Mesothelial cell of epicardium (in vitro differentiated cells): ENCODE results near the gene MPIG6B. TPM values are rescaled to one million over a fixed set of nuclear protein-coding genes. Genes with fewer than 3 reads are reported as not detected.

Experiments
- DNase-seq, 2 experiments: peaks; one replicate each; pipeline ENCODE4 v3.0.0; 2021; ENCODE audit warnings: low spot score in 2 of 2; ENCODE audit not compliant: unreplicated experiment in 2 of 2
- H3K27ac Mint-ChIP-seq: 2 replicates; pipeline ENCODE4 v1.8.0; 2021; ENCODE audit warnings: mixed read lengths
- H3K27me3 Mint-ChIP-seq: 2 replicates; pipeline ENCODE4 v1.8.0; 2021; ENCODE audit warnings: low read depth, mixed read lengths
- H3K36me3 Mint-ChIP-seq: 2 replicates; pipeline ENCODE4 v1.8.0; 2021; ENCODE audit warnings: mixed read lengths
- H3K4me1 Mint-ChIP-seq: 2 replicates; pipeline ENCODE4 v1.8.0; 2021; ENCODE audit warnings: mixed read lengths
- H3K4me3 Mint-ChIP-seq: 2 replicates; pipeline ENCODE4 v1.8.0; 2021; ENCODE audit warnings: mild to moderate bottlenecking, moderate library complexity, mixed read lengths
- H3K9me3 Mint-ChIP-seq: 2 replicates; pipeline ENCODE4 v1.8.0; 2021; ENCODE audit warnings: mixed read lengths
- CTCF ChIP-seq: fragments of 200-600 bp; sonication (generic); IDR thresholded peaks from one replicate; pipeline ENCODE4 v1.5.0; 2021; ENCODE audit warnings: antibody characterized with exemption; ENCODE audit not compliant: unreplicated experiment
- total RNA-seq: library from RNA; stranded (reverse); gene quantifications from 3 replicates; pipeline ENCODE4 v1.2.1, GENCODE V29; 2021

MPIG6B gene
- total RNA-seq, 1 donor from 2014 or later, result 0.16 TPM

- H3K27me3 Mint-ChIP-seq, result no peaks in the 10 kb centered on the region
- no peak for TF ChIP-seq CTCF
- peak; percentile 63 to 78 for DNase-seq
- H3K9me3 Mint-ChIP-seq, result no peaks in the 10 kb centered on the region
- peak within 1 kb of the TSS; percentile 82 for H3K4me3 Mint-ChIP-seq
- H3K4me1 Mint-ChIP-seq, result peaks cover 63% of the 10 kb centered on the region
- H3K27ac Mint-ChIP-seq, result peak within 1 kb of the TSS; percentile 99
- H3K36me3 Mint-ChIP-seq, result peaks cover 16% of the 10 kb centered on the region
Measured at GRCh38 chr6:31736021-31736767, 13.0 kb downstream of the MPIG6B start, which contains the start of gene CLIC1. CLIC1 (minus strand) TSS chr6:31736530; CDS start chr6:31736300, 230 bp downstream.

- Mint-ChIP-seq H3K27me3 (no peaks in the 10 kb centered on the region), H3K4me3 (peak overlapping the region; percentile 82), H3K27ac (peak overlapping the region; percentile 99), H3K36me3 (peaks cover 15% of the 10 kb centered on the region), H3K9me3 (no peaks in the 10 kb centered on the region), H3K4me1 (peaks cover 63% of the 10 kb centered on the region)
- TF ChIP-seq CTCF, result no peak
- no peak for DNase-seq
Measured at GRCh38 chr6:31736768-31737314, 13.7 kb downstream of the MPIG6B start.

GRCh38 chr6:31737315-31737990, 14.3 kb downstream of the MPIG6B start:
- no peaks in the 10 kb centered on the region for H3K27me3 Mint-ChIP-seq
- H3K27ac Mint-ChIP-seq, result peak overlapping the region; percentile 99
- peaks cover 63% of the 10 kb centered on the region for H3K4me1 Mint-ChIP-seq
- H3K4me3 Mint-ChIP-seq, result peak overlapping the region; percentile 82
- no peak for TF ChIP-seq CTCF
- no peaks in the 10 kb centered on the region for H3K9me3 Mint-ChIP-seq
- peaks cover 10% of the 10 kb centered on the region for H3K36me3 Mint-ChIP-seq
- no peak for DNase-seq

GRCh38 chr6:31737991-31738979, 15.1 kb downstream of the MPIG6B start:
- no peak for TF ChIP-seq CTCF
- Mint-ChIP-seq H3K4me3 (peak overlapping the region; percentile 82), H3K27ac (peak overlapping the region; percentile 99), H3K4me1 (peaks cover 63% of the 10 kb centered on the region), H3K27me3 (no peaks in the 10 kb centered on the region), H3K9me3 (no peaks in the 10 kb centered on the region), H3K36me3 (peaks cover 7% of the 10 kb centered on the region)
- no peak for DNase-seq
